GM12872 (cell line): Measurements from ENCODE around the gene SCLT1.

Experiments
- TF ChIP-seq, protein P1 (sequence below): IDR thresholded peaks from 3 replicates; pipeline ENCODE4 v1.5.1; 2011; ENCODE audit warnings: low read depth, mild to moderate bottlenecking, low read length, moderate library complexity; ENCODE audit not compliant: insufficient read depth

Gene SCLT1

DNA sequence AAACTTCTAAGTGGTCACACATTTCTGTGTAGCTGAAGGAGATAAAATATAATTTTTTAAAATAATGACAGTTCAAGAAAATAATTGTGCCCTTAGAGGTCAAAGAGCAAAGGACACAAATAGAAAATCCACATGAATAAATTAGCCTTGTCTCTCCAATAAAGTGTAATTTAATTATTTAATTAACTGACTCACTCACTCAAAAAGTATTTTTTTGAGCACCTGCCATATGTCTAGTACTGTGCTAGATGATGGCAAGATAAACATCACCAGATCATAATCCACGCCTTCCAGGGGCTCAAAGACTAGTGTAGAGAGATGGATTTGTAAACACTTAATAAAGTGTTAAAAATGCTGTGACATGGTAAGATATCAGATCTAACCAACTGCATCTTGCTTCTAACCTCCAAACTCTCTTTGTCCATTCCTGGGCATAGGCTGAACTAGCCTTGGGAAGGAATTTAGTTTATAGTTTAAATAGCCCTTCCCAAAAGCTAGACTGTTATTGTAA lies 112.5 kb downstream of the SCLT1 start:
- TF ChIP-seq, protein P1, sequence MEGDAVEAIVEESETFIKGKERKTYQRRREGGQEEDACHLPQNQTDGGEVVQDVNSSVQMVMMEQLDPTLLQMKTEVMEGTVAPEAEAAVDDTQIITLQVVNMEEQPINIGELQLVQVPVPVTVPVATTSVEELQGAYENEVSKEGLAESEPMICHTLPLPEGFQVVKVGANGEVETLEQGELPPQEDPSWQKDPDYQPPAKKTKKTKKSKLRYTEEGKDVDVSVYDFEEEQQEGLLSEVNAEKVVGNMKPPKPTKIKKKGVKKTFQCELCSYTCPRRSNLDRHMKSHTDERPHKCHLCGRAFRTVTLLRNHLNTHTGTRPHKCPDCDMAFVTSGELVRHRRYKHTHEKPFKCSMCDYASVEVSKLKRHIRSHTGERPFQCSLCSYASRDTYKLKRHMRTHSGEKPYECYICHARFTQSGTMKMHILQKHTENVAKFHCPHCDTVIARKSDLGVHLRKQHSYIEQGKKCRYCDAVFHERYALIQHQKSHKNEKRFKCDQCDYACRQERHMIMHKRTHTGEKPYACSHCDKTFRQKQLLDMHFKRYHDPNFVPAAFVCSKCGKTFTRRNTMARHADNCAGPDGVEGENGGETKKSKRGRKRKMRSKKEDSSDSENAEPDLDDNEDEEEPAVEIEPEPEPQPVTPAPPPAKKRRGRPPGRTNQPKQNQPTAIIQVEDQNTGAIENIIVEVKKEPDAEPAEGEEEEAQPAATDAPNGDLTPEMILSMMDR: no peak

DNA sequence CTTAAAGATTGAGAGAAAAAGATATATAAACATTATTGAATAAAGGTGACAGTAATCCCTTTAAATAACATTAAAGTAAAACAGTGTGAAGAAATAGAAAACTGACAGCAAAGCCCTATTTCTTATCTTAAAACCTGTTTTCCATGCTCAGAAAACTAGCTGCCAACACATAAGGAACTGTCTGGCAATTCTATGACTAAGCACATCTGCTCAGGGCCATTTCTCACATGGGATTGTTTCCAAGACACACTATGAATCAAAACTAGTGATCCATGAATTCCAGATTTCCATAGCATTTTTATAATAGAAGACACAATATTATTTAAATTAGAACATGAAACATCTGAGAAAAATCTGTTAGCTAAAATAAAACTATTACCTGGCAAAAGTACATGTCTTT lies 113.4 kb downstream of the SCLT1 start:
- TF ChIP-seq, protein P1: no peak

DNA sequence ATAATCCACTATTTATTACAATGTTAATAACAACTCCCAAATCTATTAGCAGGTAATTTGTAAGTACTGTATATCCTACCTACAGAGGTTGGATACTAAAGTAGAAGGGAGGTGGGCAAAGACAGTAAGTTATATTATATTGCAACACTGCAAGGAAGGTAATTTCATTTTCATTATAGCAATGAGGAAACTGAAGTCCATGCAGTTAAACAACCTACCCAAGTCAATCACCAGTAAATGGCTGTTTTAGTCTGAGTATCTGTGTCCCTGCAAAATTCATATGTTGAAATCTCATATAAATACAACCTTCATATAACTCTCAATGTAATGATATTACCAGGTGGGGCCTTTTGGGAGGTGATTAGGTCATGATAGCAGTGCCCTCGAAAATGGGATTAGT lies 114.4 kb downstream of the SCLT1 start:
- TF ChIP-seq, protein P1: no peak

DNA sequence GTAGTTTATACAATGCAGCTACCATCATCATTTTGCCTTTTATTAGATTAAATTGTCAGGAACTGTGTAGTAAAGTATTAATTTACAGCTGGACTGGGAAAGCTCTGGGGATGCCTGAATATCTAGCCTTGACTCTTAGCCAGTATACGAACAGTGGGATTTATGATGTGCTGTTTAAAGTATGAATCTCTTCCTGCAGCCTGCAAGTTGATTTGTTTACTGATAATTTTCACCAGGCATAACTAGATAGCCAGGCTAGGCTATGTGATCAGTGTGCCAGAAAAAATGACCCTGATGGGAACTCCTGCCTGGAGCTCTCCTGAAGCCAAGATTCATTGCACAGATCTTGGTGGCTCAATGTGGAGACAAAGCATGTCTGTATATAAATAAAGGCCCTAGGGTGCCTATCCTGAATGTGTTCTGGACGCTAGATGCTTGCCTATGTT lies 119.2 kb downstream of the SCLT1 start:
- TF ChIP-seq, protein P1: no peak

DNA sequence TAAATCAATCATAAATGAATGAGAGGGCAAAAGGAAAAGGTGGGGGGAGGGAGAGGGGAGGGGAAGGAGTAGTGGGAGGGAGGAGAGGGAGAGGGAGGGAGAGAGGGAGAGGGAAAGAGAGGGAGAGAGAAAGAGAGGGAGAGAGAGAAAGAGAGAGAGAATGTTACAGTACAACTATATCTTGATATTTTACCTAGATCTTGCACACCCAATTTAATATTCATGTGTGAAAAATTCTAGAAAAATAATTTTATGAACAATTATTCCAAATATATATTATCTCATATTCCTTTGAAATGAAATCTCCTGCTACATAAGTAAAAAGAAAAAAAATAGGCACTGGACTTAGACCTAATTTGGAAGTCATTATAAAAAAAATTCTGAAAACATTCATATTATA lies 120.0 kb downstream of the SCLT1 start:
- TF ChIP-seq, protein P1: no peak

DNA sequence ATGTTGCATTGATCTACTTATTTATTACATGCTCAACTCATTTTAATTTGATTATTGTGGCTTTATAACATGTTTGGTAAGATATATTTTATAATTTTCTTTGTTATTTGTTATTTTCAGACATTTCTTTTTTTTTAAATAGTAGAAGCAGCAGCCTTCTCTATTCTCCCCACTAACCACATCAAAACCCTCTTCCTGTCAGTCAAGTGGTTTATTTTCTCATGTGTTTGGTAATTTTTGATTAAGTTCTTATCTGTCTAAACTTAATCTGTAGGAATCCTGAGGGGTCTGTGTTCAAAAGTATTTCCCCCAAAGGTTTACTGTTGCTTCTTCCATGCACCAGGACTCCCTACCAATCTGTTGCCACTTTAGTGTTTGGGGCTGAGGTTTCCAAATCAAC lies 131.9 kb downstream of the SCLT1 start:
- TF ChIP-seq, protein P1: no peak

DNA sequence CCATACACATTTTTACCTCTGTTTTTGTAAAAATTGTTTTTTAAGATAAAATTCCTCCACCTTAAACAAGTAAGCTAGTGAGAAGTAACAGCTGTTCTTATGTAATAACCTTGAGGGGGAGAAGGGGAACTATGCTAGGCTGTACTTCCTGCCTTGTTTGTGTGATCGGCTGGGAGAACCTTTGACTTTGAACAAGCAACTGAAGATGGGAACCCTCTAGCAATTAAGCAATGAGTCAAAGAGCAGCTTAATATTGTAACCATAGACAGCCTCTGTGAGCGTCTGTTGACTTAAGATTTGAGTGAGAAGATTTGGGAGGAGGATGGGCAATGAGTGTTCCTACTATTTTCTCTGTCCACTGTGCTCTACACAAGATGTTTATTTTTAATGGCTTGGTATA lies 135.1 kb downstream of the SCLT1 start:
- TF ChIP-seq, protein P1: no peak
